Calu3 (cell line): ENCODE measurements around the gene OR51F1. TPM values are rescaled to one million over a fixed set of nuclear protein-coding genes. Genes with fewer than 3 reads are reported as not detected.
"Not testable (repeated sequence)": the region's sequence is repeated elsewhere in the genome, so short reads cannot be mapped to it uniquely, and the experiment has no call there.

Experiments used
- Bru-seq: library from RNA; stranded (reverse); fragments of 400-500 nt; gene quantifications from one replicate; lab custom pipeline; 2021; lab: Mats Ljungman, UMichigan
- BruChase-seq, 2 experiments: library from RNA; stranded (reverse); fragments of 400-500 nt; gene quantifications; one replicate each; lab custom pipeline; 2021; lab: Mats Ljungman, UMichigan
- BruUV-seq: library from RNA; stranded (reverse); fragments of 400-500 nt; replicated peaks from 2 replicates; lab custom pipeline; 2021; lab: Mats Ljungman, UMichigan
- CTCF ChIA-PET: fragments of 300-600 bp; sonication (Branson Sonifier 250); formaldehyde crosslinking; loops from one replicate; lab custom pipeline; 2022; ENCODE audit warnings: antibody characterized with exemption; lab: Charles Lee
- DNase-seq: peaks from one replicate; pipeline ENCODE4 v3.0.0; 2022
- H3K27ac Mint-ChIP-seq: one replicate; pipeline ENCODE4 v1.8.0; 2022; ENCODE audit warnings: mixed read lengths; ENCODE audit not compliant: unreplicated experiment
- H3K27me3 Mint-ChIP-seq: one replicate; pipeline ENCODE4 v1.8.0; 2022; ENCODE audit warnings: mixed read lengths; ENCODE audit not compliant: unreplicated experiment
- H3K36me3 Mint-ChIP-seq: one replicate; pipeline ENCODE4 v1.8.0; 2022; ENCODE audit warnings: mild to moderate bottlenecking, moderate library complexity, mixed read lengths; ENCODE audit not compliant: insufficient read depth, unreplicated experiment
- H3K4me1 Mint-ChIP-seq: one replicate; pipeline ENCODE4 v1.8.0; 2022; ENCODE audit warnings: mild to moderate bottlenecking, low read depth, mixed read lengths; ENCODE audit not compliant: unreplicated experiment
- H3K4me3 Mint-ChIP-seq: one replicate; pipeline ENCODE4 v1.8.0; 2022; ENCODE audit warnings: mild to moderate bottlenecking, low read depth, moderate library complexity, mixed read lengths; ENCODE audit not compliant: unreplicated experiment
- H3K9me3 Mint-ChIP-seq: one replicate; pipeline ENCODE4 v1.8.0; 2022; ENCODE audit warnings: low read depth, mixed read lengths; ENCODE audit not compliant: unreplicated experiment
- intact Hi-C: fragments of 100-400 bp; cut with micrococcal nuclease; formaldehyde crosslinking; loops from one replicate; pipeline ENCODE4 v1.10.0; 2022; ENCODE audit not compliant: unreplicated experiment
- long read RNA-seq: library from polyadenylated mRNA; stranded (forward); transcript quantifications from one replicate; pipeline ENCODE4 v2.0.0, GENCODE V29; 2022
- total RNA-seq: library from RNA; stranded (reverse); gene quantifications from 2 replicates; pipeline ENCODE4 v1.2.3, GENCODE V29; 2022
- TF ChIP-seq, protein P1 (sequence below): fragments of 200-600 bp; IDR thresholded peaks from one replicate; pipeline ENCODE4 v1.8.0; 2022; ENCODE audit warnings: antibody characterized with exemption; ENCODE audit not compliant: unreplicated experiment

The OR51F1 gene, protein sequence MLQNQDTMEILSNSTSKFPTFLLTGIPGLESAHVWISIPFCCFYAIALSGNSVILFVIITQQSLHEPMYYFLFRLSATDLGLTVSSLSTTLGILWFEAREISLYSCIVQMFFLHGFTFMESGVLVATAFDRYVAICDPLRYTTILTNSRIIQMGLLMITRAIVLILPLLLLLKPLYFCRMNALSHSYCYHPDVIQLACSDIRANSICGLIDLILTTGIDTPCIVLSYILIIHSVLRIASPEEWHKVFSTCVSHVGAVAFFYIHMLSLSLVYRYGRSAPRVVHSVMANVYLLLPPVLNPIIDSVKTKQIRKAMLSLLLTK
- total RNA-seq (not detected in 2 replicates), Bru-seq, nascent RNA (not detected), BruChase-seq, experiment 1, labeled RNA remaining after a 6-hour chase (not detected), BruChase-seq, experiment 2, labeled RNA remaining after a 2-hour chase (not detected)
- long read RNA-seq = 0 reads

DNA sequence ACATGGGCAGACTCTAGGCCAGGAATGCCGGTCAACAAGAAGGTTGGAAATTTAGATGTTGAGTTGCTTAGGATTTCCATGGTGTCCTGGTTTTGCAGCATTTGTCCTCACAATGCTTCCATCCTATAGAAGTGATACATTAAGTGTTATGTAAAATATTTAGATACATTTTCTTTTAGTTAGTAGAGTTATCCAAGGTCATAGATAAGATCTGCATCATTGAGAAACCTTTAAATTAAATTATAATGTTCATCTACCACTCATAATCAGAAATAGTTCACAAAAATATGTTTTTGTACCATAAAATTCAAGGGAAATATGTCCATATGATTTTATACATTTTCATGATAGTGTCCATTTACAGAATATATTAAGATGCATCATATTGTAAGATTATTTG is at the start of gene OR51F1:
TSS of gene OR51F1 (minus strand) at position 101 of the 400 bp plus-strand sequence. CDS start at position 101, 0 bp downstream.
- intact Hi-C loops = no loop called here
- TF ChIP-seq, protein P1, sequence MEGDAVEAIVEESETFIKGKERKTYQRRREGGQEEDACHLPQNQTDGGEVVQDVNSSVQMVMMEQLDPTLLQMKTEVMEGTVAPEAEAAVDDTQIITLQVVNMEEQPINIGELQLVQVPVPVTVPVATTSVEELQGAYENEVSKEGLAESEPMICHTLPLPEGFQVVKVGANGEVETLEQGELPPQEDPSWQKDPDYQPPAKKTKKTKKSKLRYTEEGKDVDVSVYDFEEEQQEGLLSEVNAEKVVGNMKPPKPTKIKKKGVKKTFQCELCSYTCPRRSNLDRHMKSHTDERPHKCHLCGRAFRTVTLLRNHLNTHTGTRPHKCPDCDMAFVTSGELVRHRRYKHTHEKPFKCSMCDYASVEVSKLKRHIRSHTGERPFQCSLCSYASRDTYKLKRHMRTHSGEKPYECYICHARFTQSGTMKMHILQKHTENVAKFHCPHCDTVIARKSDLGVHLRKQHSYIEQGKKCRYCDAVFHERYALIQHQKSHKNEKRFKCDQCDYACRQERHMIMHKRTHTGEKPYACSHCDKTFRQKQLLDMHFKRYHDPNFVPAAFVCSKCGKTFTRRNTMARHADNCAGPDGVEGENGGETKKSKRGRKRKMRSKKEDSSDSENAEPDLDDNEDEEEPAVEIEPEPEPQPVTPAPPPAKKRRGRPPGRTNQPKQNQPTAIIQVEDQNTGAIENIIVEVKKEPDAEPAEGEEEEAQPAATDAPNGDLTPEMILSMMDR = no peak
- no TSS peak for BruUV-seq
- Mint-ChIP-seq H3K9me3 (peaks cover 2% of the 10 kb centered on the region), H3K4me3 (no peak within 1 kb of the TSS), H3K27me3 (no peaks in the 10 kb centered on the region), H3K36me3 (no peaks in the 10 kb centered on the region), H3K4me1 (no peaks in the 10 kb centered on the region), H3K27ac (no peak within 1 kb of the TSS)
- CTCF ChIA-PET = no interaction called here
- no peak for DNase-seq

DNA sequence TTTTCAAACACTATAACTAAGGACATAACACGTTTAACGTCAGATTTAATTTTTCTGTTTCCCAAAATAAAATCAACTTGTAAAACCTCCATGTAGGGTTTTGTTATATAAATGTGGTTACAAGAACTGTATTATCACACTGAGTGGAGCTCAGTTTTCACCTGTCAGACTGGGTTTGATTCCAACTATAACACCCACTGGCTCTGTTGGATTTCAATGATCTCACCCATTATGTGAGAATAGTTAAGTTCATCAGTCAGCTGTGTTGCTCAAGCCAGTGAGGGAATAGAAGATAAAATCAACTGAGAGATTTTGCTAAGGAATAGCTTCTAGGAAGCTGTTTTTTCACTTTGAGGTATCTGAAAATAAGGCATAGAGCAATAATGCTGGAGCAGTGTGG is 39.5 kb upstream of the OR51F1 start:
- H3K4me3 Mint-ChIP-seq = no peak overlapping the region
- intact Hi-C loops = no loop called here
- DNase-seq = no peak
- no peak overlapping the region for H3K27ac Mint-ChIP-seq
- H3K36me3 Mint-ChIP-seq = no peaks in the 10 kb centered on the region
- no peaks in the 10 kb centered on the region for H3K9me3 Mint-ChIP-seq
- CTCF ChIA-PET = no interaction called here
- no TSS peak for BruUV-seq
- H3K27me3 Mint-ChIP-seq = no peaks in the 10 kb centered on the region
- TF ChIP-seq, protein P1 = no peak
- no peaks in the 10 kb centered on the region for H3K4me1 Mint-ChIP-seq

DNA sequence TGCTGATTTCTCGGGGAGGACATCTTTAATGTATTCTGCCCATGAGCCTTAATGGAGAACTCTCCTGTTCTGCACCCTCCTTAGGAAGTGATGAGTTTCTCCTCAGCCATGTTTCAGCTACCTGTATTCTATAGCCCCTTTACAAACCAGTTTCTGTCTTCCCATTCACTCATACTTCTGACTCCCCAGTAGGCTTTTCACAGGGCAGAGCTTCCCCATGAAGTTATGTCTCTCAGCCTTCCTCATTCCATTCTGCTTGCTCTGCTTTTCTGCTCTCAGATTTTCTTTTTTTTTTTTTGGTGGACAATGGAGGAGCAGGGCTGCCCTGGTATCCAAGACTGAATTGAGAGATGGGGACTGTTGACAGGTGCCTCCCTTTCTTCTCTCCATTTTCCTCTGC is 38.7 kb upstream of the OR51F1 start:
- Mint-ChIP-seq H3K27me3 (no peaks in the 10 kb centered on the region), H3K27ac (no peak overlapping the region)
- CTCF ChIA-PET = interaction anchor here (0.7 kb wide), 1 partner anchor 929 kb away, joined by 3 read pairs; no protein-coding TSS in a partner anchor

DNA sequence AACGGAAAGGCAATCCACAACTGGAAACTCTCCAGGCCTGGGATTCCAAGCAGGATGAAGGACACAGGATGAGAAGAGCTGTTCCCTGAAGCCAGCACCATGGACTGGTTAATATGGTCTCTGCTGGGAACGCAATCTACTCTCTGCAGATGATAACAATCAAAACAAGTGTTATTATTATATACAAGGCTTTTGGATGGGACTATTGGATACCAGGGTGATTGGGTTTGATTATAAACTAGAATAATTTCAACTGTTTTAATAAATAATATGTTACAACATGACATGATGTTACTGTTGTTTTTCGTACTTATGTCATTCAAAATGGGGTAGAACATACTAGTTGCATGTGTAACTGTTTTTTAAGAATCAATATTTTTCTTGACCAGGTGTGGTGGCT is 34.5 kb upstream of the OR51F1 start, which contains the start of gene OR52R1:
TSS of gene OR52R1 (minus strand) at position 101 of the 400 bp plus-strand sequence. CDS start at position 101, 0 bp downstream.
- no peak for DNase-seq
- CTCF ChIA-PET = no interaction called here

More for the DNA sequence above, 38.7 kb upstream of the OR51F1 start:
- no TSS peak for BruUV-seq
- no peak overlapping the region for H3K4me3 Mint-ChIP-seq
- TF ChIP-seq, protein P1 = no peak
- DNase-seq = no peak
- H3K9me3 Mint-ChIP-seq = no peaks in the 10 kb centered on the region
- H3K36me3 Mint-ChIP-seq = no peaks in the 10 kb centered on the region
- intact Hi-C loops = no loop called here
- H3K4me1 Mint-ChIP-seq = no peaks in the 10 kb centered on the region

DNA sequence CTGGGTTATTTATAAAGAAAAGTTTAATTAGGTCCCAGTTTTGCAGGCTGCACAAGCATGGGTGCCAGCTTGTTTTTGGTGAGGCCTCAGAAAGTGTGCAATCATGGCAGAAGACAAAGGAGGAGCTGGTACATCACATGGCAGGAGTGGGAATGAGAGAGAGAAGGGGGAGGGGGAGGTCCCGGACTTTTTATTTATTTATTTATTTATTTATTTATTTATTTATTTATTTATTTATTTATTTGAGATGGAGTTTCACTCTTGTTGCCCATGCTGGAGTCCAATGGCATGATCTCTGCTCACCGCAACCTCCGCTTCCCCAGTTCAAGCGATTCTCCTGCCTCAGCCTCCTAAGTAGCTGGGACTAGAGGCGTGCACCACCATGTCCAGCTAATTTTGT is 31.6 kb upstream of the OR51F1 start:
- BruUV-seq, DNase-seq, H3K4me1 Mint-ChIP-seq, CTCF ChIA-PET, H3K36me3 Mint-ChIP-seq, intact Hi-C loops, H3K4me3 Mint-ChIP-seq, H3K27me3 Mint-ChIP-seq, H3K27ac Mint-ChIP-seq, H3K9me3 Mint-ChIP-seq: not testable (repeated sequence)

More for the DNA sequence above, 34.5 kb upstream of the OR51F1 start, which contains the start of gene OR52R1:
- no peak within 1 kb of the TSS for H3K4me3 Mint-ChIP-seq
- BruUV-seq = no TSS peak
- H3K27ac Mint-ChIP-seq = no peak within 1 kb of the TSS
- H3K27me3 Mint-ChIP-seq = no peaks in the 10 kb centered on the region
- H3K4me1 Mint-ChIP-seq = no peaks in the 10 kb centered on the region
- H3K36me3 Mint-ChIP-seq = no peaks in the 10 kb centered on the region
- TF ChIP-seq, protein P1 = no peak
- intact Hi-C loops = no loop called here
- peaks cover 2% of the 10 kb centered on the region for H3K9me3 Mint-ChIP-seq
